ENCODE results near the gene NMD3.
A peak's percentile ranks its signal among the peaks of the same experiment; 100 is the strongest.
"Not testable (repeated sequence)": the region's sequence is repeated elsewhere in the genome, so short reads cannot be mapped to it uniquely, and the experiment has no call there.

NMD3 gene

DNA sequence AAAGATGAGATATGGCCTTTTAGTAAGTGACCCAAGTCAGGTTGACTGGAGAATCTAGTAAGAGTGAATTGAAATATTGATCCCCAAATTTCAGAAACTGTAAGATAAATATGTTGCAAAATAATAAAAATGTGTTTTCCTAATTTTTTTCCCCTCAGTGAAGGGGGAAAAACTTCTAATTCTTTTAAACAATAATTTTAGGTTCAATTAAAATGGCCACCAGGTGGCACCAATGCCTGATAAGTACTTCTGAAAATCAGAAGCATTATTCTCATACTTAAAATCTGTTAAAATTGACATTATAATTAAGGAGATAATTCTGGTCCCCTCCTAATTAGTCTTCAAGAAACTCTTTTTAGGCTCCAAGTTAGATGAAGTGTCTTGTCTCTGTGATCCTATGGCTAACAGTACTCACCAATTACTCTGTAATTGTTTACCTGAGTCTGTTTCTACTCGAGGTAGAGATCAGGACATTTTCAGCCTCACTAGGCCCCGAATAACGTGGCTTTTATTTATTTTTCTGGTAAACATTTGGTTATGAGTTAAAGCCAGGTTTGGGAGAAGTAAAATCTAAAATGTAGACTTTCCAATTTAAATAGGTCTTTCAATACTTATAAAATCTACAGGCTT is 52.6 kb downstream of the NMD3 start:
- no peak for FAIRE-seq

GRCh38 chr3:161274691-161275298 is 53.7 kb downstream of the NMD3 start:
- DNase-seq (ENCODE audit: extremely low spot score, insufficient read length, low read depth), result no peak

More for the DNA sequence above, 52.6 kb downstream of the NMD3 start:
- no peak for DNase-seq (ENCODE audit: extremely low spot score, insufficient read length, low read depth)

GRCh38 chr3:161275919-161276318 is 54.8 kb downstream of the NMD3 start:
- FAIRE-seq, result no peak
- DNase-seq (ENCODE audit: extremely low spot score, insufficient read length, low read depth), result no peak

More at GRCh38 chr3:161274691-161275298, 53.7 kb downstream of the NMD3 start:
- FAIRE-seq, result peak; percentile 76

- DNase-seq (ENCODE audit: extremely low spot score, insufficient read length, low read depth); FAIRE-seq: not testable (repeated sequence)
These were observed 61.3 kb downstream of the NMD3 start for GRCh38 chr3:161282387-161282786.

DNA sequence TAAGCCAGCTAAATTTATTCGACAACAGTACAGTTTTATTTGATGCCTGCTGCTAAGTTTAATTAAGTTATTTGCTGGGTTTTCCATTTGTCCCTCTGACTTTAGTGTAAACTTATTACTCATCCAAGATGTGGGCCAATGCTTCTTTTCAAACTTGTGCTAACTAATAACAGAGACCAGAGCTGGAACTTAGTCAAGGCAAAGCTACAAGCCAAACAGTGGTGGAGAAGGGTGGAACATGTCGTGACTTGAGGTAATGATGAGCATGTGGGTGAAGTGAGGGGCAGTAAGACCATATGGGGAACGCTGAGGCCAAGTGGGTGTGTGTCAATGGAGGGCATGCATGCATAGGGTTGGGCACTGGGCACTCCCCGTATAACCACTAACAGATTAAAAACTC is 63.9 kb downstream of the NMD3 start:
- DNase-seq (ENCODE audit: extremely low spot score, insufficient read length, low read depth) (no peak), FAIRE-seq (no peak)

GRCh38 chr3:161289174-161289573 is 68.1 kb downstream of the NMD3 start:
- FAIRE-seq (no peak), DNase-seq (ENCODE audit: extremely low spot score, insufficient read length, low read depth) (no peak)

GRCh38 chr3:161291191-161291901 is 70.2 kb downstream of the NMD3 start:
- no peak for FAIRE-seq

DNA sequence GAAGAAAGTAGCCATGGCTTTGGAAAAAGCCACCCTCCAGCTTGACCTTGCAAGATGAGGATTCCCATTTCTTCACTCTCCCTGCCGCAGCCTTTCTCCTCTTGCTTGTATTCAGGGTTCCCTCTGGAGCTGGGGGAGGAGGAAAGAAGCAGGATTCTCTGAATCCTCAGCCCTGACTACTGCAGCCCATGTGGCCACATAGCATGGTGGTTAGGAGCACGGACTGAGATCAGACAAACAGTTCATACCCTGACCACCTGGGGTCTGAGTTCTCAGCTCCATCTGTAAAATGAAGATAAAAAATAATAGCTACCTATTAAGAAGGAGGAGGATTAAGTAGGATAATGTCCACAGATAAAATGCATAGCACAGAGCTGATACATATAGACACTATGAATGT is 72.3 kb downstream of the NMD3 start:
- FAIRE-seq, result no peak
- no peak for DNase-seq (ENCODE audit: extremely low spot score, insufficient read length, low read depth)

More at GRCh38 chr3:161291191-161291901, 70.2 kb downstream of the NMD3 start:
- DNase-seq (ENCODE audit: extremely low spot score, insufficient read length, low read depth), result no peak

- DNase-seq (ENCODE audit: extremely low spot score, insufficient read length, low read depth) (no peak), FAIRE-seq (no peak)
These were observed 74.2 kb downstream of the NMD3 start for GRCh38 chr3:161295325-161295724.

DNA sequence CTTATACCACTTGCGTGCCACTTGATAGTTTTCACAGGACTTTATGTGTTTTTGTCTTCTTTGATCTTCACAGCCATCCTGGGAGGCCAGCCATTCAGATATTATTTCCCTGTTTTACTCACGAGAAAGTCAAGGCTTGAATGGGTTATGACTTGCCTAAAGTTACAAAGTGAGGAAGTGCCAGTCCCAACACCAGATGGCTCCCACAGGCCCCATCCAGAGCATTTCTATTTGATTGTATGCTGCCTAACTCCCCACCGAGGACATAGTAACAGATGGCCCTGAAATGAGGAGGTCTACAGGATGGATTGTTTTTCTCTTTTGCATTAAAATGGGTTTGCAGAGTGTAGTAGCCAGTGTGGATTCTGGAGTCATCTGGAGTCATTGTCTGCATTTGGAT is 75.7 kb downstream of the NMD3 start:
- FAIRE-seq, result no peak

More for the DNA sequence above, 75.7 kb downstream of the NMD3 start:
- DNase-seq (ENCODE audit: extremely low spot score, insufficient read length, low read depth), result no peak
